Mesothelial cell of epicardium (in vitro differentiated cells): ENCODE results near the gene CDH12. TPM values are rescaled to one million over a fixed set of nuclear protein-coding genes. Genes with fewer than 3 reads are reported as not detected.

ENCODE experiments used
- DNase-seq, 2 experiments: peaks; one replicate each; pipeline ENCODE4 v3.0.0; 2021; ENCODE audit warnings: low spot score in 2 of 2; ENCODE audit not compliant: unreplicated experiment in 2 of 2
- H3K27ac Mint-ChIP-seq: 2 replicates; pipeline ENCODE4 v1.8.0; 2021; ENCODE audit warnings: mixed read lengths
- H3K27me3 Mint-ChIP-seq: 2 replicates; pipeline ENCODE4 v1.8.0; 2021; ENCODE audit warnings: low read depth, mixed read lengths
- H3K36me3 Mint-ChIP-seq: 2 replicates; pipeline ENCODE4 v1.8.0; 2021; ENCODE audit warnings: mixed read lengths
- H3K4me1 Mint-ChIP-seq: 2 replicates; pipeline ENCODE4 v1.8.0; 2021; ENCODE audit warnings: mixed read lengths
- H3K4me3 Mint-ChIP-seq: 2 replicates; pipeline ENCODE4 v1.8.0; 2021; ENCODE audit warnings: mild to moderate bottlenecking, moderate library complexity, mixed read lengths
- H3K9me3 Mint-ChIP-seq: 2 replicates; pipeline ENCODE4 v1.8.0; 2021; ENCODE audit warnings: mixed read lengths
- total RNA-seq: library from RNA; stranded (reverse); gene quantifications from 3 replicates; pipeline ENCODE4 v1.2.1, GENCODE V29; 2021
- TF ChIP-seq, protein P1 (sequence below): fragments of 200-600 bp; sonication (generic); IDR thresholded peaks from one replicate; pipeline ENCODE4 v1.5.0; 2021; ENCODE audit warnings: antibody characterized with exemption; ENCODE audit not compliant: unreplicated experiment

Gene CDH12
- total RNA-seq, 1 donor from 2014 or later = 1.6 TPM

- Mint-ChIP-seq H3K36me3 (no peaks in the 10 kb centered on the region), H3K4me1 (no peaks in the 10 kb centered on the region), H3K27me3 (peaks cover 14% of the 10 kb centered on the region), H3K9me3 (no peaks in the 10 kb centered on the region), H3K27ac (no peak overlapping the region), H3K4me3 (no peak overlapping the region)
- TF ChIP-seq, protein P1, sequence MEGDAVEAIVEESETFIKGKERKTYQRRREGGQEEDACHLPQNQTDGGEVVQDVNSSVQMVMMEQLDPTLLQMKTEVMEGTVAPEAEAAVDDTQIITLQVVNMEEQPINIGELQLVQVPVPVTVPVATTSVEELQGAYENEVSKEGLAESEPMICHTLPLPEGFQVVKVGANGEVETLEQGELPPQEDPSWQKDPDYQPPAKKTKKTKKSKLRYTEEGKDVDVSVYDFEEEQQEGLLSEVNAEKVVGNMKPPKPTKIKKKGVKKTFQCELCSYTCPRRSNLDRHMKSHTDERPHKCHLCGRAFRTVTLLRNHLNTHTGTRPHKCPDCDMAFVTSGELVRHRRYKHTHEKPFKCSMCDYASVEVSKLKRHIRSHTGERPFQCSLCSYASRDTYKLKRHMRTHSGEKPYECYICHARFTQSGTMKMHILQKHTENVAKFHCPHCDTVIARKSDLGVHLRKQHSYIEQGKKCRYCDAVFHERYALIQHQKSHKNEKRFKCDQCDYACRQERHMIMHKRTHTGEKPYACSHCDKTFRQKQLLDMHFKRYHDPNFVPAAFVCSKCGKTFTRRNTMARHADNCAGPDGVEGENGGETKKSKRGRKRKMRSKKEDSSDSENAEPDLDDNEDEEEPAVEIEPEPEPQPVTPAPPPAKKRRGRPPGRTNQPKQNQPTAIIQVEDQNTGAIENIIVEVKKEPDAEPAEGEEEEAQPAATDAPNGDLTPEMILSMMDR = no peak
- no peak for DNase-seq
These were observed 298.7 kb downstream of the CDH12 start for GRCh38 chr5:22554475-22554874.

- Mint-ChIP-seq H3K36me3 (no peaks in the 10 kb centered on the region), H3K9me3 (no peaks in the 10 kb centered on the region), H3K4me3 (no peak overlapping the region), H3K27ac (no peak overlapping the region), H3K4me1 (no peaks in the 10 kb centered on the region), H3K27me3 (peaks cover 14% of the 10 kb centered on the region)
- DNase-seq = no peak
- TF ChIP-seq, protein P1 = no peak
These were observed 303.1 kb downstream of the CDH12 start for GRCh38 chr5:22549876-22550671.

- Mint-ChIP-seq H3K27me3 (peaks cover 9% of the 10 kb centered on the region), H3K36me3 (peaks cover 2% of the 10 kb centered on the region), H3K4me3 (no peak overlapping the region), H3K4me1 (peaks cover 7% of the 10 kb centered on the region), H3K9me3 (peaks cover 21% of the 10 kb centered on the region), H3K27ac (no peak overlapping the region)
- TF ChIP-seq, protein P1 = no peak
- no peak for DNase-seq
These were observed 310.8 kb downstream of the CDH12 start for GRCh38 chr5:22542340-22542739.

GRCh38 chr5:22541037-22541436 is 312.1 kb downstream of the CDH12 start:
- TF ChIP-seq, protein P1 = no peak
- H3K36me3 Mint-ChIP-seq = peaks cover 3% of the 10 kb centered on the region
- no peak overlapping the region for H3K27ac Mint-ChIP-seq
- H3K4me3 Mint-ChIP-seq = no peak overlapping the region
- peaks cover 7% of the 10 kb centered on the region for H3K4me1 Mint-ChIP-seq
- no peak for DNase-seq
- peaks cover 9% of the 10 kb centered on the region for H3K27me3 Mint-ChIP-seq
- peaks cover 27% of the 10 kb centered on the region for H3K9me3 Mint-ChIP-seq

- TF ChIP-seq, protein P1 = no peak
- Mint-ChIP-seq H3K9me3 (peaks cover 27% of the 10 kb centered on the region), H3K4me1 (peaks cover 7% of the 10 kb centered on the region), H3K4me3 (no peak overlapping the region), H3K27ac (no peak overlapping the region), H3K36me3 (peaks cover 3% of the 10 kb centered on the region), H3K27me3 (peaks cover 6% of the 10 kb centered on the region)
- no peak for DNase-seq
These were observed 313.4 kb downstream of the CDH12 start for GRCh38 chr5:22539762-22540161.
